ENCODE measurements around the gene NXN. TPM values are rescaled to one million over a fixed set of nuclear protein-coding genes. Genes with fewer than 3 reads are reported as not detected.
"Not testable (repeated sequence)": the region's sequence is repeated elsewhere in the genome, so short reads cannot be mapped to it uniquely, and the experiment has no call there.

Gene NXN
- total RNA-seq, 1 donor from 2014 or later = 78.3 TPM

DNA sequence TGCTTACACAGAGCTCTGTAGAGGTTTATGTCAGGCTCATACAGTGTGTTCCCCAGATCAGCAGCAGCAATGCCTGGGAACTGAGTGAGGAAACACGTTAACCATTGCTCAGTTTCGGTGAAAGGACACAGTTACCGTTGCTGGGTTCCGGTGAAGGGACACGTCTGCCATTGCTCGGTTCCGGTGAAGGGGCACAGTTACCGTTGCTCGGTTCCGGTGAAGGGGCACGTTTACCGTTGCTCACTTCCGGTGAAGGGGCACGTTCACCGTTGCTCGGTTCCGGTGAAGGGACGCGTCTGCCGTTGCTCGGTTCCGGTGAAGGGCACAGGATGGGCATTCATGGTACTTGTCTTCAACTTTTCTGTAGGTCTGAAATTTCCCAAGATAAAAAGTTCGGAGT, 115.7 kb downstream of the NXN start:
- no peak for DNase-seq (ENCODE audit: low spot score)

DNA sequence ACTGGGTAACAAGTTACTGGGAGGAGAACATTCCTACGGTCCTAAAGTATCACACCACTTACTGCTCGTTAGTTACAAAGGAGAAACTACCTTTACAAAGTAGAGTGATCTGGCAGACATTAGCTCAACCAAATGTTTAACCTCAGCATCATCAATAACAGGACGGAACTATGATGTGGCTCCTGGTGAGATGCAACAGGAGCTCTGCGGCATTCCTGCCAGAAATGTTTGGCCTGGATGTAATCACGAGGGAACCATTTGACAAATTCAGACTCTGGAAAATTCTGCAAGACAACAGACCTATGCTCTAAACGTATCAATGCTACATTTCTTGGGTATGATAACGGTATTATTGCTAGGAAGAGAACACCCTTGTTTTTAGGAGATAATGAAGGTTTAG, 117.0 kb downstream of the NXN start:
- DNase-seq (ENCODE audit: low spot score) = no peak

GRCh38 chr17:861364-861763, 118.2 kb downstream of the NXN start:
- no peak for DNase-seq (ENCODE audit: low spot score)

DNA sequence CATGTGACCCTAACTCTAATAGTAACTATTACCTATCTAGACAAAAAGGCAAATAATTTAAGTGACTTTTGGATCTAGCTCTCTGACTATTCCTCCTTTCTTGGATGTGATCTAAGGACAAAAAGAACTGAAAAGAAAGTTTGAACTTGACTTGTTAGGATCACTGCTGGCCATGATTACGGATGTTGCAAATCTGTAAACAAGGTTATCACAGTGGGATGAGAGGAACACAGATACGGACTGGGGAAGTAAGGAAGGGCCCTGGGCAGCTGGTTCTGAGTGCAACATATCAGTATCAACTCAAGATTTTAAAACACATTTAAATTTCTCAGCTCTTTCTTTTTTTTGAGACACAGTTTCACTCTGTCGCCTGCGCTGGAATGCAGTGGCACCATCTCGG, 118.8 kb downstream of the NXN start:
- no peak for DNase-seq (ENCODE audit: low spot score)

DNA sequence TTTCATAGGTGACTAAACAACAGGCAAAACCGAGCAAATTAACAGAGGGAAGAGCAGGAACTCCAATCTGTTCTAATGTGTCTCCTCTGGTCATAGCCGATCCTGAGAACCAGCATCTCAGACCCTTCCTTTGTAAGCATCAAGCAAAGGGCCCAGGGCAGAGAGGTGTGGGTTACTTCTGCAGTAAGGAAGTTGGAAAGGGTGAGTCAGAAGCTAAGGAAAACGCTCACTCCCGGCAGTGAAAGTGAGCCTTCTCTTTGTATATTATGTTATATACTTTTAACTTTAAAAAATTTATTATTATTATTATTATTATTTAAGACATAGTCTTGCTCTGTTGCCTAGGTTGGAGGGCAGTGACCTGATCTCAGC, 119.8 kb downstream of the NXN start:
- DNase-seq (ENCODE audit: low spot score) = no peak

DNA sequence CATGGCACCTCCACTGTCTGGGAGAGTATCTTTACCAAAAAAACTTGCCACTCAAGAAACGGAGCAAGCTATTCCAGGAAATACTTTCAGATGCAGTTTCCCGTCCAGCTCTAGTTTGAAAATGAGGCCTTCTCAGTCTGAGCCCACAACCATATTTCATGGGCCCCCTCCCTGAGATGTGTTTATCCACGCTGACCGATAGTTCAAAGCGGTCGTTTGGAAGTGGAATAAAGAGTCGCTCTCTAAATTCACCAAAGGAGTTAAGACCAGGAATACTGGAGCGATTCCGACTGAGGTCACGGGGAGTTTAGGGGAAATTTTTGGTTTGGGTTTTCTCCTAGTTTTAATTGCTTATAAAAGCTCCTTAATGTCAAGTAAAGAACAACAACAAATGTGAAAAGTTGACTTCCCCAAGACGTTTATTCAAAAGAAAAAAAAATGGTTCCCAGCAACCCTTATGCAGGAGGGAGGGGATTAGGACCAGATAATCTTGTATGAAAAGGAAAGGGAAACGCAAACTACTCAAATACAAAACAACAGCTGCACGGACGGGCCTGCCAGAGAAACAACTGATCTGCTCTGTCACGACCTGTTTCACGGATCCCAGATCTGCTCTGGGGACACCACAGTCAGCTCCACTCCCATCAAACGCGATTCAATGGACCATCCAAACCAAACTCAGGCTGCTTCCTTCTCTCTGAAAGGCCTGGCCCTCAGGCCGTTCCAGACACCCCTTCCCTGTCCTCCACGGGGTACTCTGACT, 120.3 kb downstream of the NXN start:
- DNase-seq (ENCODE audit: low spot score) = no peak

GRCh38 chr17:856149-856548, 123.4 kb downstream of the NXN start:
- no peak for DNase-seq (ENCODE audit: low spot score)

DNA sequence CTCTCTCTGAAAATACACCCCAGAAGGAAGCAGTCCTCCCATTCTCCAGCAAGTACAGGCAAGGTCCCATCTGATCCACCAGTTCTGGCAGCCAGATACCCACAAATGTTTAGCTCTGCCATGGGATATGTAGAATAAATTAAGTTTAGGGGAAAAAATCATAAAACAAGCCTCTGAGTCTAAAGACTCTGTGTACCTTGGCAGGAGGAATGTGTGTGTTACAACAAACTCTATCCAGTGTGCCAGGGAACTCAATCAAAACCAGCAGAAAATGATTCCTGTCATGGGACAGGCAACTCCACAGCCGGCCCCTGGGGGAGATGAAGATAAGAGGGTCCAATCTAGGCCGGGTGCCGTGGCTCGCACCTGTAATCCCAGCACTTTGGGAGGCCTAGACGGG, 124.0 kb downstream of the NXN start:
- no peak for DNase-seq (ENCODE audit: low spot score)

DNA sequence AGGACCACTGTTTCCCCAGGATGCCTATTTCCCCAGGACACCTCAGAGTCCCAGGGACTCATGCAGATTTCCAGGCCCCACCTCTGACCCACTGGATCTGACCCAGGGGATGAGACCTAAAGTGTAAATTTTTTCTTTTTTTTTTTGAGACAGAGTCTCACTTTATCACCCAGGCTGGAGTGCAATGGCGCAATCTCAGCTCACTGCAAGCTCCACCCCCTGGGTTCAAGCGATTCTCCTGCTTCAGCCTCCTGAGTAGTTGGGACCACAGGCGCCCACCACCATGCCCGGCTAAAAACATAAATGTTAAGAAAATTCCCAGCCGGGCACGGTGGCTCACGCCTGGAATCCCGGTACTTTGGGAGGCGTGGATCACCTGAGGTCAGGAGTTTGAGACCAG, 126.7 kb downstream of the NXN start:
- not testable (repeated sequence) for DNase-seq (ENCODE audit: low spot score)

DNA sequence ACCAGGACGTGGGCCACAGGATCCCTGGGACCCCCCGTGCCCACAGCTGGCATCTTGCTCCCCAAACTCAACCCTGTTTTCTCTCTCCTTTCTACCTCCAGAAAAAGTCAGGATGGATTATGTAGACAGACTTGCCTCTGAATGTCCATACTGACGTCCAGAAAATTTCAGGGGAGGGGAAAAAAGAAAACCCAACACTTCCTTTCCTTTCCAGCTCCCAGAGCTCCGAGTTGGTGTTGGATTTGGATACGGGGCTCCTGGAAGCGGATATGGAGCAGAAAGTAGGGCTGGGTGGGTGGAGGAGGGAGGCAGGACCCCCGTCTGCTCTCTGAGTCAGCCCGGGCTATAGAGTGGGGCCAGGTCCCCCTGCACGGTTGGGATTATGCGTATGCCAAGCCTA, 127.2 kb downstream of the NXN start:
- DNase-seq (ENCODE audit: low spot score) = no peak

DNA sequence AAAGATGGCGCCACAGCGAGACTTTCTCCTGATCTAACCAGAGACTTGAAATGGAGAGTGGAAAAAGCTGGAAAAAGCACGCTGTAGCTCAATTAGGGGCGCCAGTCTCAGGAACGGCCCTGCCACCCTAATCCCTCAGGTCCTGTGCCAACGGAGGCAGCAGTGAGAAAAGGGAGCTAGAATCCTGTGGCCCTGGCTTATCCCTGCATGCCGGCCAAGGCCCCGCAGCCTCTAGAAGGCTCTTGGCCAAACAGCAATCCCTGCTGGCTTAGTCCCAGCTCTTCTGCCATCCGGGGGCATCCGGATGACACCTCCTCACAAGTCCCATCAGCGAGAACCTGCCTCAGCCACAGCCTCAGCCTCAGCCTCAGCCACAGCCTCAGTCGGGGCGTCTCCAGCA, 127.7 kb downstream of the NXN start:
- no peak for DNase-seq (ENCODE audit: low spot score)

DNA sequence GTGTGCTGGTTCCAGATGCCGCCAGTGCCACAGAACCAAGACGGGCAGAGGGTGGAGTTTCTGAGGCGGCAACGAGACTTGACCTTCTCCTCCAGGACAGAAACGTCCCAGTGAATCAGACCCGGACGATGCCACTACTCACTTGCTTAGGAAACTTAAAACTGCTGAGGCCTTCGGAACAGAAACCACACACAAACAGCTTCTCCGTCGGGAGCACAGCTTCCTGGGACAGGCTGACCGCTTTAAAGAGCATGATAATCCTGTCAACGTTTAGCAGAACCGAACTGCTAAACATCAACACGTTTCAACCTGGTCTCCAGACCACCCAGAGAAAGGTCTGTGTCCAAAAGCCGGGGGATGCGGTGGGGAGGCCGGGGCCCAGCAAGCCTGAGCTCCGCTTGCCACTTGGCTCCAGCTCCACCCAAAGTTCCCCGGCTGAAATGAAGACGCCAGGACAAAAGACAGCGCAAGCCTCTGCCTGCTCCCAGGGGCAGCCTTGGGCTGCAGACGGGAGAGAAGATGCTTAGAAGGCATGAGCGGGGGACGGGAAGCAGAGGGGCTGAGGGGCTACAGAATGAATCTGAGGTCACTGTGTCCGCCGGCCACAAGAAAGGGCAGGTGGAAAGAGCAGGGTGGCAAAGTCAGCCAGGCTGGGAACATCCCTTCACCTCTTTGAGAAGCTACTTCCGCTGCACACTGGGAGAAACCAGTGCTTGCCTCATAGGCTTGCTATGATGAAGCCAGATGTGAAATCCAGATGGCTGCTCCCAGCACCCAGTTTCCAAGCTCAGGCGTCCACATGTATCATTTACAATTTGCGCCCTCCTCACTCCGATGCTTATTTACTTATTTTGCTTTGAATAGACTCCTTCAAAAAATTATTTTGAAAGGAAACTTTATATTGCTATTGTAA, 128.5 kb downstream of the NXN start:
- no peak for DNase-seq (ENCODE audit: low spot score)

DNA sequence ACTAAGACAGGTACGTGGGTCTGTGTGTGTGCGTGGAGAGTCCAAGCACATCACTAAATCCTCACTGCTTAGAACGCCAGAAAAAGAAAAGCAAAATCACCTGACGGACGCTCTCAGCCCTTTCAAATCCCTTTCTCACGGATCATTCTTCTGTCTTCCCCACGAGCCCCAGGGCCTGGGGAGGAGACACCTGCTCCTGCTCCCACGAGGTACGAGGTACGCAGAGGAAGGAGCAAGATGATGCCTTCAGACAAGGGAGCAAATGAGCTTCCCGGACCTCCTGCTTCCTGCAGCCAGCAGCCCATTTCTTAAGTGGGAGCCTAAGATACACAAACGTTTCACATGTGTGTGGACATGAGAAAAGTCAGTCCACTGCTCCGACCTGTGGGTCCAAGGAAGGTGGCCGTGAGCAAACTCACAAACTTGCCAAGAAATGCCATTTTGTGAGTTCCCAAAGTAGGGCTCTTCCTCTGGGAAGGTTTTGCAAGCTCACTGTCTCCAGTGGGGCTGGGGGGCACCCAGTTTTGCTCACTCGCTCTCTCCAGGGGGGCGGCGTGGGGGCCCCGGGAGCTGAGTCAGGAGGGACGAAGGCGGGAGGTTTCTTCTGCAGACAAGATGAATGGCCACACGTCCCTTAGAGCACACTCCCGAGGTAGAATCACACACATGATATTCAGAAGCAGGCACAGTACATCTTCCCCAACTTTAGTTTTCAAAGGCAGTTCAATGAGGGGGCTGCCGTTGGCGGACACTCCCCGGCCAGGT, 129.3 kb downstream of the NXN start:
- no peak for DNase-seq (ENCODE audit: low spot score)

DNA sequence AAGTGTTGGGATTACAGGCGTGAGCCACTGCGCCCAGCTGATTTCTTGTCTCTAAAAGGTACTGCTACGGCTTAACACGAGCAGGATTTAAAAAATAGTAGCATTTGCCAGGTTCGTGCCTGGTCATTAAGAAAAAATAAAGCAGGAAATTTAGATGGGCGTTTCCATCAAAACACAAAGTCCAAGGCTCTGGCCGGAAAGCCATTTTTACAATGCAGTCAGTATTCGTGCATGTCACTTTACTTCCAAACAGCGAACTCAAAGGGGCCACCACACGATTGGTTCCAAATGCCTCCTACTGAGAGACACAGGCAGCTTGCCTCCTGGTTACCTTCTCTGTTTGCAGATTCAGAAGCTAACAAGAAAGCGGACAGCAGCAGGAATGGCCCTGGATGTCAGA, 131.2 kb downstream of the NXN start:
- no peak for DNase-seq (ENCODE audit: low spot score)

- no peak for DNase-seq (ENCODE audit: low spot score)
These were observed 132.4 kb downstream of the NXN start for GRCh38 chr17:846901-847843.

GRCh38 chr17:841313-841712, 138.3 kb downstream of the NXN start:
- no peak for DNase-seq (ENCODE audit: low spot score)

- DNase-seq (ENCODE audit: low spot score) = no peak
These were observed 141.1 kb downstream of the NXN start for GRCh38 chr17:838486-838885.

GRCh38 chr17:836151-836550, 143.4 kb downstream of the NXN start:
- DNase-seq (ENCODE audit: low spot score) = no peak

- not testable (repeated sequence) for DNase-seq (ENCODE audit: low spot score)
These were observed 143.9 kb downstream of the NXN start for GRCh38 chr17:835721-836120.

- no peak for DNase-seq (ENCODE audit: low spot score)
These were observed 144.3 kb downstream of the NXN start for GRCh38 chr17:835263-835662.

DNA sequence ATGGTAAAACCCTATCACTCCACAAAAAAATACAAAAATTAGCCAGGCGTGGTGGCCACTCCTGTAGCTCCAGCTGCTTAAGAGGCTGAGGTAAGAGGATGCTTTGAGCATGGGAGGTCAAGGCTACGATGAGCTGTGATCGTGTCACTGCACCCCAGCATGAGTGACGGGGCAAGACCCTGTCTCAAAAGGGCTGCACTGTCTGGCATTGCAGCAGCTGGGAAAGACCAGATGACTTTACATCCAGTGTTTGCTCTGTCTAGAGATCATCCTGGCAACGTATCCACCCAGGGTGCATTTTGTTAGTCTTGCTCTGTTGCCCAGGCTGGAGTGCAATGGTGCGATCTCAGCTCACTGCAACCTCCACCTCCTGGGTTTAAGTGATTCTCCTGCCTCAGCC, 145.4 kb downstream of the NXN start:
- no peak for DNase-seq (ENCODE audit: low spot score)

Data from ureter (tissue), 1 donor.